Lung (tissue), 12 donors: ENCODE measurements around the gene CDK19. TPM values are rescaled to one million over a fixed set of nuclear protein-coding genes. Genes with fewer than 3 reads are reported as not detected.
"Not testable (repeated sequence)": the region's sequence is repeated elsewhere in the genome, so short reads cannot be mapped to it uniquely, and the experiment has no call there.

Experiments used
- ATAC-seq: fragments of 200-7000 bp; cut with Tn5 transposase; one replicate; pipeline ENCODE4 v1.9.1; 2020; ENCODE audit warnings: moderate number of reproducible peaks; ENCODE audit not compliant: insufficient read depth, low FRiP score
- DNase-seq, 3 donors: peaks; one replicate each; pipeline ENCODE4 v3.0.0-alpha.2; 2013 to 2017
- H3K27ac ChIP-seq, 2 donors: one replicate each; pipeline ENCODE4 v1.5.1; 2013; ENCODE audit warnings: mild to moderate bottlenecking in 2 of 2, moderate library complexity in 2 of 2, control low read depth in 1 of 2, inconsistent platforms in 1 of 2, low read depth in 1 of 2, low read length in 1 of 2
- H3K27me3 ChIP-seq, 3 donors: one replicate each; pipeline ENCODE4 v1.5.1; 2013; ENCODE audit warnings: low read length in 2 of 3; ENCODE audit not compliant: control insufficient read depth in 3 of 3, insufficient read depth in 3 of 3
- H3K36me3 ChIP-seq, 4 donors: one replicate each; pipeline ENCODE4 v1.5.1; 2013; ENCODE audit warnings: low read length in 4 of 4, mild to moderate bottlenecking in 1 of 4, moderate library complexity in 1 of 4; ENCODE audit not compliant: control insufficient read depth in 4 of 4, insufficient read depth in 4 of 4
- H3K4me1 ChIP-seq, 5 donors: one replicate each; pipeline ENCODE4 v1.5.1; 2013; ENCODE audit warnings: low read length in 5 of 5, mild to moderate bottlenecking in 2 of 5, moderate library complexity in 1 of 5; ENCODE audit not compliant: control insufficient read depth in 5 of 5, insufficient read depth in 5 of 5
- H3K4me3 ChIP-seq: one replicate; pipeline ENCODE4 v1.5.1; 2013; ENCODE audit warnings: mild to moderate bottlenecking, control low read depth, moderate library complexity
- H3K9ac ChIP-seq, 2 donors: one replicate each; pipeline ENCODE4 v1.5.1; 2013; ENCODE audit warnings: low read length in 2 of 2, control low read depth in 1 of 2; ENCODE audit not compliant: insufficient read depth in 1 of 2
- H3K9me3 ChIP-seq, 4 donors: one replicate each; pipeline ENCODE4 v1.5.1; 2013; ENCODE audit warnings: low read length in 3 of 4, mild to moderate bottlenecking in 1 of 4, moderate library complexity in 1 of 4; ENCODE audit not compliant: control insufficient read depth in 4 of 4, insufficient read depth in 3 of 4
- CTCF ChIP-seq: IDR thresholded peaks from 2 replicates; pipeline ENCODE4 v1.5.1; 2012; ENCODE audit warnings: mild to moderate bottlenecking; ENCODE audit errors: control extremely low read depth, extremely low read depth
- WGBS, 2 donors: extraction: QIAGEN DNeasy Blood & Tissue Kit; methylation state at CpG; one replicate each; pipeline ENCODE4 v1.1.7; 2013; 5-methylcytosine and 5-hydroxymethylcytosine counted together
- polyA plus RNA-seq, 2 donors: library from polyadenylated mRNA; stranded (reverse); fragments of 200-250 nt; gene quantifications; one replicate each; pipeline ENCODE4 v1.2.1, GENCODE V29; 2013
- total RNA-seq, 2 donors: library from RNA; depleted of rRNA in 1 of 2; stranded (reverse); fragments of >200 nt in 1 of 2; gene quantifications; one replicate each; pipeline ENCODE4 v1.2.1, GENCODE V29; 2014 to 2021
- donor health status: control.
- donor health status: control.
- donor health status: Bipolar disorder and iron deficiency.
- donor health status: healthy.
- donor health status: DM: yes; HTN: yes; CAD: no.

Gene CDK19
- total and polyA plus RNA-seq, 4 donors = 6.0 to 37.9 (median 10.4) TPM

- WGBS, 2 donors = 55 to 70% methylated on average over 3 of the region's 3 CpGs
- Histone ChIP-seq H3K27ac (no peak overlapping the region), H3K4me3 (no peak overlapping the region), H3K36me3 (no peaks in the 10 kb centered on the region), H3K9ac (no peak overlapping the region), H3K27me3 (no peaks in the 10 kb centered on the region), H3K9me3 (no peaks in the 10 kb centered on the region), H3K4me1 (no peaks in the 10 kb centered on the region)
- DNase-seq (no peak), ATAC-seq (no peak)
- no peak for TF ChIP-seq CTCF
Observed at GRCh38 chr6:110590821-110591351, 224.4 kb downstream of the CDK19 start.

- Histone ChIP-seq H3K4me1 (no peaks in the 10 kb centered on the region), H3K9me3 (no peaks in the 10 kb centered on the region), H3K27me3 (no peaks in the 10 kb centered on the region), H3K36me3 (no peaks in the 10 kb centered on the region), H3K9ac (no peak overlapping the region), H3K4me3 (no peak overlapping the region), H3K27ac (no peak overlapping the region)
- WGBS, 2 donors = 66 to 69% methylated on average over 6 of the region's 6 CpGs
- DNase-seq (no peak), ATAC-seq (no peak)
- no peak for TF ChIP-seq CTCF
Observed at GRCh38 chr6:110589865-110590513, 225.3 kb downstream of the CDK19 start.

DNA sequence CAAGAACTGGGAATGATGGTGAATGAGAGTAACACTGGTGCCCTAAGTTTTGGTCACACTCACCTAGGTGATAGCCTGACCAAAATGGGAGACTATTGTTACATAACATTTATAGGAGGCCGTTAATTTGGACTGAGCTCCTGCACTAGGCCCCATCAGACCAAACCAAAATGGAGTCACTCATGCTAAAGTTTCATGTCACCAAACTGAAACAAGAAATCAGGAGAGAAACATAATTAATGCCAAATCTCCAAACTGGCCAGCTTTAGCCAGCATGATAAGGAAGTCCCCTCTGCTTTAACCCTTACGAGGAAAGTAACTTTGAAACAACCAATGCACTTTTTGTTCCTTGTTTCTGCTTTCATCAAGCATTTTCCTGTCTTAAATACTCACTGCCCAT, 227.9 kb downstream of the CDK19 start:
- DNase-seq (no peak), ATAC-seq (no peak)
- Histone ChIP-seq H3K36me3 (no peaks in the 10 kb centered on the region), H3K9me3 (no peaks in the 10 kb centered on the region), H3K9ac (no peak overlapping the region), H3K27me3 (no peaks in the 10 kb centered on the region), H3K27ac (no peak overlapping the region), H3K4me1 (no peaks in the 10 kb centered on the region), H3K4me3 (no peak overlapping the region)
- no peak for TF ChIP-seq CTCF
- WGBS, 2 donors = 86 to 89% methylated on average over 2 of the region's 2 CpGs

GRCh38 chr6:110581679-110582078, 233.6 kb downstream of the CDK19 start:
- H3K27me3 ChIP-seq = no peaks in the 10 kb centered on the region
- H3K36me3 ChIP-seq = no peaks in the 10 kb centered on the region
- no peak for ATAC-seq
- no peaks in the 10 kb centered on the region for H3K4me1 ChIP-seq
- H3K9ac ChIP-seq = no peak overlapping the region
- no peak for TF ChIP-seq CTCF
- H3K4me3 ChIP-seq = no peak overlapping the region
- H3K27ac ChIP-seq = no peak overlapping the region
- no peak for DNase-seq
- H3K9me3 ChIP-seq = no peaks in the 10 kb centered on the region

DNA sequence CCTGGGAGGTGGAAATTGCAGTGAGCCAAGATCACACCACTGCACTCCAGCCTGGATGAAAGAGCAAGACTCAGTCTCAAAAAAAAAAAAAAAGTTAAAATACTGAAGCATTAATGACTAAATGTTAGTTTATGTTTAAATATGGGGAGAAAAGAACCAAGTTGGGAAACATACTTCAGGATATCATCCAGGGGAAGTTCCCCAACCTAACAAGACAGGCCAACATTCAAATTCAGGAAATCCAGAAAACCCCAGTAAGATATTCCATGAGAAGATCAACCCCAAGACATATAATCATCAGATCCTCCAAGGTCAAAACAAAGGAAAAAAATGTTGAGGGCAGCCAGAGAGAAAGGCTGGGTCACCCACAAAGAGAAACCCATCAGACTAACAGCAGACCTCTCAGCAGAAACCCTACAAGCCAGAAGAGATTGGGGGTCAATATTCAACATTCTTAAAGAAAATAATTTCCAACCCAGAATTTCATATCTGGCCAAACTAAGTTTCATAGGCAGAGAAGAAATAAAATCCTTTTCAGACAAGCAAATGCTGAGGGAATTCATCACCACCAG, 237.6 kb downstream of the CDK19 start:
- not testable (repeated sequence) for H3K9me3 ChIP-seq, H3K27ac ChIP-seq, H3K9ac ChIP-seq, DNase-seq, ATAC-seq, H3K36me3 ChIP-seq, H3K27me3 ChIP-seq, H3K4me3 ChIP-seq, H3K4me1 ChIP-seq
